H9 (cell line): ENCODE measurements around the gene ZNF485. TPM values are rescaled to one million over a fixed set of nuclear protein-coding genes. Genes with fewer than 3 reads are reported as not detected.

Experiments
- DNase-seq: peaks from one replicate; pipeline ENCODE4 v3.0.0-alpha.2; 2017
- H2AFZ ChIP-seq: one replicate; pipeline ENCODE4 v1.6.1; 2013; ENCODE audit warnings: mild to moderate bottlenecking, low read length, control low read depth, moderate library complexity
- H2AK5ac ChIP-seq: 2 replicates; pipeline ENCODE4 v1.6.1; 2013; ENCODE audit warnings: low read length, control low read depth, mixed read lengths; ENCODE audit not compliant: insufficient read length
- H2BK120ac ChIP-seq: one replicate; pipeline ENCODE4 v1.6.1; 2013; ENCODE audit warnings: low read depth, mild to moderate bottlenecking, low read length, control low read depth, inconsistent platforms; ENCODE audit not compliant: poor library complexity, severe bottlenecking
- H2BK12ac ChIP-seq: 2 replicates; pipeline ENCODE4 v1.6.1; 2013; ENCODE audit warnings: low read length, control low read depth, mixed read lengths, low read depth; ENCODE audit not compliant: insufficient read length
- H2BK15ac ChIP-seq: 2 replicates; pipeline ENCODE4 v1.6.1; 2013; ENCODE audit warnings: low read depth, low read length, control low read depth
- H2BK20ac ChIP-seq: one replicate; pipeline ENCODE4 v1.6.1; 2013; ENCODE audit warnings: low read depth, mild to moderate bottlenecking, low read length, control low read depth, inconsistent platforms; ENCODE audit not compliant: poor library complexity, severe bottlenecking
- H2BK5ac ChIP-seq: 2 replicates; pipeline ENCODE4 v1.6.1; 2013; ENCODE audit warnings: low read length, control low read depth, mixed read lengths; ENCODE audit not compliant: insufficient read length
- H3K14ac ChIP-seq: 2 replicates; pipeline ENCODE4 v1.6.1; 2013; ENCODE audit warnings: low read length, control low read depth; ENCODE audit not compliant: insufficient read depth
- H3K18ac ChIP-seq: 2 replicates; pipeline ENCODE4 v1.6.1; 2013; ENCODE audit warnings: low read depth, mild to moderate bottlenecking, mixed read lengths, low read length, control low read depth; ENCODE audit not compliant: insufficient read length
- H3K23ac ChIP-seq: 2 replicates; pipeline ENCODE4 v1.6.1; 2013; ENCODE audit warnings: low read length, control low read depth, mixed read lengths, low read depth; ENCODE audit not compliant: insufficient read length
- H3K23me2 ChIP-seq: 2 replicates; pipeline ENCODE4 v1.6.1; 2013; ENCODE audit warnings: low read depth, mild to moderate bottlenecking, mixed read lengths, low read length, control low read depth; ENCODE audit not compliant: insufficient read length, poor library complexity, severe bottlenecking
- H3K27ac ChIP-seq: 2 replicates; pipeline ENCODE4 v1.5.1; 2013; ENCODE audit warnings: low read length, control low read depth, mixed read lengths, low read depth; ENCODE audit not compliant: insufficient read length
- H3K27me3 ChIP-seq: 2 replicates; pipeline ENCODE4 v1.6.1; 2013; ENCODE audit warnings: low read length, control low read depth, inconsistent platforms; ENCODE audit not compliant: insufficient read depth
- H3K4ac ChIP-seq: 2 replicates; pipeline ENCODE4 v1.6.1; 2013; ENCODE audit warnings: low read depth, mild to moderate bottlenecking, control low read depth, inconsistent platforms, low read length, moderate library complexity
- H3K4me1 ChIP-seq: 2 replicates; pipeline ENCODE4 v1.6.1; 2013; ENCODE audit warnings: low read length, control low read depth, inconsistent platforms; ENCODE audit not compliant: insufficient read depth
- H3K4me2 ChIP-seq: 2 replicates; pipeline ENCODE4 v1.6.1; 2013; ENCODE audit warnings: low read length, control low read depth, mixed read lengths; ENCODE audit not compliant: insufficient read length, insufficient read depth
- H3K56ac ChIP-seq: 2 replicates; pipeline ENCODE4 v1.6.1; 2013; ENCODE audit warnings: low read depth, mild to moderate bottlenecking, mixed read lengths, low read length, control low read depth; ENCODE audit not compliant: insufficient read length
- H3K79me1 ChIP-seq: 2 replicates; pipeline ENCODE4 v1.6.1; 2013; ENCODE audit warnings: low read depth, mild to moderate bottlenecking, moderate library complexity, low read length, control low read depth, inconsistent platforms; ENCODE audit not compliant: insufficient read depth, poor library complexity, severe bottlenecking
- H3K79me2 ChIP-seq: 2 replicates; pipeline ENCODE4 v1.6.1; 2013; ENCODE audit warnings: low read length, control low read depth, inconsistent platforms; ENCODE audit not compliant: insufficient read depth
- H3K9ac ChIP-seq: 2 replicates; pipeline ENCODE4 v1.6.1; 2013; ENCODE audit warnings: low read length, control low read depth, mixed read lengths; ENCODE audit not compliant: insufficient read length; ENCODE audit errors: extremely low read depth
- H3K9me3 ChIP-seq: one replicate; pipeline ENCODE4 v1.6.1; 2013; ENCODE audit warnings: low read depth, low read length, inconsistent platforms; ENCODE audit not compliant: control insufficient read depth
- H3T11ph ChIP-seq: one replicate; pipeline ENCODE4 v1.6.1; 2013; ENCODE audit warnings: mild to moderate bottlenecking, low read length, control low read depth, inconsistent platforms
- H4K20me1 ChIP-seq: one replicate; pipeline ENCODE4 v1.6.1; 2013; ENCODE audit not compliant: control insufficient read depth, insufficient read length, insufficient read depth
- H4K5ac ChIP-seq: 2 replicates; pipeline ENCODE4 v1.6.1; 2013; ENCODE audit warnings: low read depth, mild to moderate bottlenecking, mixed read lengths, low read length, control low read depth; ENCODE audit not compliant: insufficient read length
- H4K8ac ChIP-seq: replicated peaks from 2 replicates; pipeline ENCODE4 v1.6.1; 2013; ENCODE audit warnings: low read length, control low read depth, mixed read lengths, low read depth; ENCODE audit not compliant: insufficient read length
- H4K91ac ChIP-seq: 2 replicates; pipeline ENCODE4 v1.6.1; 2013; ENCODE audit warnings: low read depth, mild to moderate bottlenecking, moderate library complexity, mixed read lengths, low read length, control low read depth; ENCODE audit not compliant: insufficient read length
- H3K27ac Mint-ChIP-seq, 3 experiments: 2 replicates in 2 of 3; 3 replicates in 1 of 3; pipeline ENCODE4 v1.8.0; 2020 to 2021; ENCODE audit warnings: mixed read lengths in 3 of 3, mild to moderate bottlenecking in 1 of 3, moderate library complexity in 1 of 3
- H3K27me3 Mint-ChIP-seq: 2 replicates; pipeline ENCODE4 v1.8.0; 2021; ENCODE audit warnings: low read depth, mild to moderate bottlenecking, moderate library complexity, mixed read lengths
- H3K36me3 Mint-ChIP-seq, 3 experiments: 2 replicates in 2 of 3; 3 replicates in 1 of 3; pipeline ENCODE4 v1.8.0; 2020 to 2021; ENCODE audit warnings: low read depth in 3 of 3, mixed read lengths in 3 of 3; ENCODE audit not compliant: insufficient read depth in 1 of 3
- H3K4me1 Mint-ChIP-seq, 2 experiments: 2 replicates each; pipeline ENCODE4 v1.8.0; 2020; ENCODE audit warnings: mixed read lengths in 2 of 2
- H3K4me3 Mint-ChIP-seq, 2 experiments: 2 replicates in 1 of 2; 3 replicates in 1 of 2; pipeline ENCODE4 v1.8.0; 2020 to 2021; ENCODE audit warnings: mild to moderate bottlenecking in 2 of 2, mixed read lengths in 2 of 2, moderate library complexity in 1 of 2
- H3K9me3 Mint-ChIP-seq, 2 experiments: 2 replicates in 1 of 2; 3 replicates in 1 of 2; pipeline ENCODE4 v1.8.0; 2020; ENCODE audit warnings: mild to moderate bottlenecking in 2 of 2, mixed read lengths in 2 of 2, moderate library complexity in 1 of 2
- CTCF ChIP-seq: fragments of 200-600 bp; sonication (generic); conservative IDR thresholded peaks from 3 replicates; pipeline ENCODE4 v1.8.0; 2021; ENCODE audit warnings: antibody characterized with exemption, mild to moderate bottlenecking
- WGBS: extraction: QIAGEN DNeasy Blood & Tissue Kit; methylation state at CpG from one replicate; pipeline ENCODE4 v1.1.7; 2013; ENCODE audit warnings: missing lambda C conversion rate, low lambda C conversion rate, mixed read lengths; ENCODE audit not compliant: insufficient read length; ENCODE audit errors: extremely low coverage; 5-methylcytosine and 5-hydroxymethylcytosine counted together
- total RNA-seq: library from RNA; stranded (reverse); gene quantifications from 2 replicates; pipeline ENCODE4 v1.2.1, GENCODE V29; 2021

Gene ZNF485
- total RNA-seq, 1 experiment from 2014 or later = 8.9 TPM

- Mint-ChIP-seq H3K27me3 (peaks cover 20% of the 10 kb centered on the region), H3K4me1 (no peaks in the 10 kb centered on the region), H3K27ac (no peak overlapping the region), H3K36me3 (peaks cover 0 to 3% (median 2%) of the 10 kb centered on the region in 3 experiments; a peak in 2 of 7 replicates), H3K4me3 (no peak overlapping the region; a peak in 1 of 5 replicates), H3K9me3 (peaks cover 33 to 41% of the 10 kb centered on the region in 2 experiments)
- no peak overlapping the region for H4K8ac ChIP-seq
- H2AK5ac ChIP-seq = no peak overlapping the region
- H3K4me1 ChIP-seq = no peaks in the 10 kb centered on the region
- no CpG with 5 or more reads among the region's 5 CpGs for WGBS
- no peak for DNase-seq
- no peak overlapping the region for H3K23ac ChIP-seq
- no peak overlapping the region for H3K9ac ChIP-seq
- no peak overlapping the region for H2BK120ac ChIP-seq
- no peaks in the 10 kb centered on the region for H3K27me3 ChIP-seq
- no peak overlapping the region for H2BK20ac ChIP-seq
- no peak overlapping the region for H4K91ac ChIP-seq
- no peaks in the 10 kb centered on the region for H3K79me1 ChIP-seq
- H2BK12ac ChIP-seq = no peak overlapping the region
- peaks cover 14% of the 10 kb centered on the region for H3K9me3 ChIP-seq
- H3K14ac ChIP-seq = no peak overlapping the region
- H3K4me2 ChIP-seq = no peak overlapping the region
- H2BK5ac ChIP-seq = no peak overlapping the region
- no peak overlapping the region for H3K4ac ChIP-seq
- H3K27ac ChIP-seq = no peak overlapping the region
- no peak for TF ChIP-seq CTCF
- H4K20me1 ChIP-seq = no peaks in the 10 kb centered on the region
- H2BK15ac ChIP-seq = no peak overlapping the region
- no peak overlapping the region for H4K5ac ChIP-seq
- no peak overlapping the region for H2AFZ ChIP-seq
- H3T11ph ChIP-seq = no peak overlapping the region
- H3K23me2 ChIP-seq = no peaks in the 10 kb centered on the region
- H3K18ac ChIP-seq = no peak overlapping the region
- no peaks in the 10 kb centered on the region for H3K79me2 ChIP-seq
- no peak overlapping the region for H3K56ac ChIP-seq
Observed at GRCh38 chr10:43591303-43591904, 14.8 kb upstream of the ZNF485 start.
